T-helper 2 cell treated with Interferon-gamma antibody and Interleukin-4, amounts not matched to agents 100 ng/mL and 5 ng/mL, for 36 hours (primary cell): Measurements from ENCODE around the gene VCP. TPM values are rescaled to one million over a fixed set of nuclear protein-coding genes. Genes with fewer than 3 reads are reported as not detected.
"Not testable (repeated sequence)": the region's sequence is repeated elsewhere in the genome, so short reads cannot be mapped to it uniquely, and the experiment has no call there.

ENCODE experiments used
- intact Hi-C: fragments of 100-400 bp; cut with micrococcal nuclease; formaldehyde crosslinking; loops from one replicate; pipeline ENCODE4 v1.15.1; 2023
- total RNA-seq: library from RNA; stranded (reverse); gene quantifications from 2 replicates; pipeline ENCODE4 v1.2.3, GENCODE V29; 2022

Gene VCP
- total RNA-seq, 1 donor from 2014 or later = 248 TPM

GRCh38 chr9:35028341-35028740 is 44.1 kb downstream of the VCP start:
- intact Hi-C loops = no loop called here

- intact Hi-C loops = no loop called here
Observed at GRCh38 chr9:35027860-35028259, 44.6 kb downstream of the VCP start.

GRCh38 chr9:35027374-35027773 is 45.1 kb downstream of the VCP start:
- intact Hi-C loops = no loop called here

GRCh38 chr9:35026671-35027070 is 45.8 kb downstream of the VCP start:
- intact Hi-C loops = no loop called here

- intact Hi-C loops = not testable (repeated sequence)
Observed at GRCh38 chr9:35023443-35023842, 49.0 kb downstream of the VCP start.

- intact Hi-C loops = no loop called here
Observed at GRCh38 chr9:35014517-35014916, 57.9 kb downstream of the VCP start.

- intact Hi-C loops = no loop called here
Observed at GRCh38 chr9:35010351-35010958, 62.0 kb downstream of the VCP start.

Other genes with a start within 250 kb of the VCP start
- gene PHF24, start 114.3 kb downstream of the VCP start, total RNA-seq = not detected in 2 replicates
- 4.2 and 4.8 TPM in 2 replicates for gene DNAJB5, start 82.9 kb downstream of the VCP start, total RNA-seq
- 112 and 118 TPM in 2 replicates for gene FANCG, start 7.3 kb upstream of the VCP start, total RNA-seq
- gene PIGO, start 24.0 kb upstream of the VCP start, total RNA-seq = 26.4 and 33.4 TPM in 2 replicates
- 139 and 143 TPM in 2 replicates for gene STOML2, start 30.5 kb upstream of the VCP start, total RNA-seq
- 14.0 and 14.4 TPM in 2 replicates for gene ATOSB, start 43.2 kb upstream of the VCP start, total RNA-seq
- gene UNC13B, start 89.4 kb upstream of the VCP start, total RNA-seq = 0.27 and 0.84 TPM in 2 replicates